GM12878 (cell line): ENCODE results near the gene ANO2. TPM values are rescaled to one million over a fixed set of nuclear protein-coding genes. Genes with fewer than 3 reads are reported as not detected.

ENCODE experiments used
- ATAC-seq: fragments of 200-7000 bp; cut with Tn5 transposase; 3 replicates; pipeline ENCODE4 v1.9.1; 2020; ENCODE audit warnings: mild to moderate bottlenecking, moderate library complexity
- BruUV-seq: library from RNA; stranded (reverse); fragments of 400-500 nt; replicated peaks from 2 replicates; lab custom pipeline; 2021; lab: Mats Ljungman, UMichigan
- CTCF ChIA-PET: fragments of 300-600 bp; sonication (Branson Sonifier 250); formaldehyde crosslinking; extraction: SDS; loops from one replicate; lab custom pipeline; 2021; ENCODE audit warnings: inconsistent platforms; lab: Yijun Ruan, JAX
- POLR2A ChIA-PET: fragments of 350-600 bp; formaldehyde crosslinking; extraction: SDS; loops from one replicate; lab custom pipeline; 2021; ENCODE audit warnings: inconsistent platforms; lab: Charles Lee
- RAD21 ChIA-PET: fragments of 300-600 bp; sonication (Branson Sonifier 250); formaldehyde crosslinking; loops from one replicate; lab custom pipeline; 2023; ENCODE audit warnings: antibody characterized with exemption; ENCODE audit not compliant: unreplicated experiment; lab: Charles Lee
- SMC1A ChIA-PET: fragments of 300-600 bp; sonication (Branson Sonifier 250); formaldehyde crosslinking; loops from one replicate; lab custom pipeline; 2023; ENCODE audit not compliant: unreplicated experiment, uncharacterized antibody; lab: Charles Lee
- DNase-seq: peaks from one replicate; pipeline ENCODE4 v3.0.0-alpha.2; 2011; ENCODE audit warnings: low read depth, low spot score
- FAIRE-seq: peaks from 3 replicates; lab custom pipeline; 2011; peaks lifted over from hg19 to GRCh38; lab: Jason Lieb, UNC
- H2AFZ ChIP-seq: 2 replicates; pipeline ENCODE4 v1.6.0; 2011; ENCODE audit warnings: low read depth, low read length, control low read depth; ENCODE audit not compliant: control insufficient read depth
- H3K27ac ChIP-seq: 2 replicates; pipeline ENCODE4 v1.5.1; 2011; ENCODE audit warnings: control low read depth; ENCODE audit not compliant: control insufficient read depth, insufficient read depth
- H3K27me3 ChIP-seq, 2 experiments: replicated peaks in 1 of 2; 2 replicates each; pipeline versions ENCODE4 v1.6.0 to v1.6.1; 2011; ENCODE audit warnings: low read length in 1 of 2; ENCODE audit not compliant: control insufficient read depth in 2 of 2, insufficient read depth in 2 of 2
- H3K36me3 ChIP-seq, 2 experiments: 2 replicates each; pipeline ENCODE4 v1.5.1; 2011; ENCODE audit warnings: low read length in 1 of 2; ENCODE audit not compliant: control insufficient read depth in 2 of 2, insufficient read depth in 2 of 2
- H3K4me1 ChIP-seq: 2 replicates; pipeline ENCODE4 v1.6.1; 2011; ENCODE audit warnings: mild to moderate bottlenecking, low read length, moderate library complexity, mixed read lengths; ENCODE audit not compliant: control insufficient read depth, insufficient read depth
- H3K4me2 ChIP-seq: 2 replicates; pipeline ENCODE4 v1.6.0; 2011; ENCODE audit warnings: control low read depth; ENCODE audit not compliant: control insufficient read depth, insufficient read depth
- H3K4me3 ChIP-seq: fragments of 200-600 bp; sonication (generic); 2 replicates; pipeline ENCODE4 v1.5.1; 2016
- H3K79me2 ChIP-seq: 2 replicates; pipeline ENCODE4 v1.6.0; 2011; ENCODE audit warnings: low read length; ENCODE audit not compliant: control insufficient read depth, insufficient read depth
- H3K9ac ChIP-seq: 2 replicates; pipeline ENCODE4 v1.8.0; 2011; ENCODE audit warnings: low read length, control low read depth, mixed read lengths; ENCODE audit not compliant: control insufficient read depth, insufficient read depth
- H3K9me3 ChIP-seq: replicated peaks from 3 replicates; pipeline ENCODE4 v1.5.1; 2011; ENCODE audit warnings: mild to moderate bottlenecking, low read length; ENCODE audit not compliant: control insufficient read depth, insufficient read depth
- H4K20me1 ChIP-seq: 2 replicates; pipeline ENCODE4 v1.6.0; 2011; ENCODE audit not compliant: control insufficient read depth, insufficient read depth
- BCLAF1 ChIP-seq: fragments of 450-650 bp; IDR thresholded peaks from 2 replicates; pipeline ENCODE4 v1.6.1; 2017; ENCODE audit warnings: antibody characterized with exemption, mild to moderate bottlenecking, moderate library complexity
- ESRRA ChIP-seq: IDR thresholded peaks from 2 replicates; pipeline ENCODE4 v1.6.1; 2012; ENCODE audit warnings: mild to moderate bottlenecking, low read length, improper control_type of control experiment
- GABPA ChIP-seq: IDR thresholded peaks from 2 replicates; pipeline ENCODE4 v1.6.1; 2014; ENCODE audit warnings: antibody characterized with exemption, low read depth, mild to moderate bottlenecking, inconsistent platforms
- MEF2B ChIP-seq: fragments of 450-650 bp; IDR thresholded peaks from 2 replicates; pipeline ENCODE4 v1.6.1; 2018; ENCODE audit warnings: mild to moderate bottlenecking, moderate library complexity; ENCODE audit not compliant: partially characterized antibody, poor library complexity, severe bottlenecking
- NFYA ChIP-seq: IDR thresholded peaks from 2 replicates; pipeline ENCODE4 v1.6.1; 2011; ENCODE audit warnings: low read depth, mild to moderate bottlenecking, low read length, improper control_type of control experiment, borderline replicate concordance
- NR2F1 ChIP-seq: fragments of 450-650 bp; conservative IDR thresholded peaks from 2 replicates; pipeline ENCODE4 v1.6.1; 2017; ENCODE audit warnings: mild to moderate bottlenecking
- PBX3 ChIP-seq: IDR thresholded peaks from 2 replicates; pipeline ENCODE4 v1.6.1; 2011; ENCODE audit warnings: mild to moderate bottlenecking, low read depth, low read length, moderate library complexity; ENCODE audit not compliant: insufficient replicate concordance
- RFX5 ChIP-seq: IDR thresholded peaks from 2 replicates; pipeline ENCODE4 v1.6.1; 2011; ENCODE audit warnings: low read depth, low read length, improper control_type of control experiment
- TCF7 ChIP-seq: IDR thresholded peaks from 2 replicates; pipeline ENCODE4 v1.6.1; 2014; ENCODE audit warnings: antibody characterized with exemption, borderline replicate concordance
- WGBS: methylation state at CpG from one replicate; pipeline ENCODE4 v1.1.6; 2016; ENCODE audit warnings: low lambda C conversion rate; ENCODE audit not compliant: insufficient replicate concordance, insufficient coverage; ENCODE audit errors: missing lambda C conversion rate; 5-methylcytosine and 5-hydroxymethylcytosine counted together
- in situ Hi-C: fragments of 300-500 bp; cut with MboI; formaldehyde crosslinking; loops from 9 replicates; pipeline ENCODE4 v1.14.3; 2018; ENCODE audit warnings: mixed read lengths
- intact Hi-C: fragments of 100-400 bp; cut with micrococcal nuclease; formaldehyde crosslinking; loops from one replicate; pipeline ENCODE4 v1.14.2; 2022; ENCODE audit not compliant: unreplicated experiment
- polyA plus RNA-seq, 11 experiments: library from polyadenylated mRNA; depleted of rRNA in 4 of 11; unstranded in 6 of 11; stranded (reverse) in 5 of 11; fragments of >200 nt; fragmentation: Nextera tagmentation in 4 of 11; fragmentation: Illumina TruSeq in 1 of 11; extraction: Ambion mirVana in 4 of 11; extraction: Trizol in 1 of 11; gene quantifications; 1 replicate in 1 of 11; 2 replicates in 10 of 11; pipeline versions ENCODE4 v1.2.1 to v1.2.3, GENCODE V29; 2011 to 2016; ENCODE audit warnings: inconsistent platforms in 2 of 11, missing spikeins in 2 of 11, low read depth in 1 of 11
- total RNA-seq, 4 experiments: library from RNA; depleted of rRNA in 3 of 4; stranded (reverse); fragments of >200 nt in 3 of 4; fragmentation: Illumina TruSeq in 1 of 4; extraction: Trizol in 1 of 4; gene quantifications; 2 replicates each; pipeline versions ENCODE4 v1.2.1 to v1.2.3, GENCODE V29; 2013 to 2021
- TF ChIP-seq, protein P1 (sequence below): fragments of 450-650 bp; IDR thresholded peaks from 2 replicates; pipeline ENCODE4 v1.6.1; 2017; ENCODE audit warnings: mild to moderate bottlenecking, moderate library complexity

The ANO2 gene
- total and polyA plus RNA-seq, 10 of the 15 experiments (the other 5 are each of a cell fraction or from before 2014, with no cell fraction given): not detected

DNA sequence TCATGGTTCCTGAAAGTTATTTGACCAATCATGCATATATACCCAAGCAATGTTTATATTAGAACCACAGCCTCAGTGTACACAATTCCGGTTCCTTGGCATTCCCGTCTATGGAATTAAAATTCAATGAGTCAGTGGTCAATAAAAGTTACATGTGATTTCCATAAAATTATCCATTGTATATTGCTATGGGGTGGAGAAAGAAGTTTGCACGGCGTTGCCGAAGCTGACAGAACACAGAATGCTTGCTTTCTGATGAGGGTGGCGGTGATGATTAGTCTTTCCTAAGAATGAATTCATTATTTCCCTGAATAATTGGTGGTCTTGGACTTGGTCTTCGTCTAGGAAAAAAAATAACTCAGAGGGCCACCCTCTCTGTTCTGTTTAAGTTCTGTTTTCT, 214.1 kb downstream of the ANO2 start:
- Histone ChIP-seq H3K36me3 (no peaks in the 10 kb centered on the region), H3K27ac (no peak overlapping the region), H3K79me2 (no peaks in the 10 kb centered on the region), H3K9me3 (no peaks in the 10 kb centered on the region), H4K20me1 (no peaks in the 10 kb centered on the region), H3K4me2 (no peak overlapping the region), H2AFZ (no peak overlapping the region), H3K4me1 (no peaks in the 10 kb centered on the region), H3K4me3 (no peak overlapping the region), H3K27me3 (no peaks in the 10 kb centered on the region), H3K9ac (no peak overlapping the region)
- ATAC-seq (no peak), DNase-seq (no peak), FAIRE-seq (no peak)
- in situ Hi-C loops: no loop called here
- POLR2A ChIA-PET: no interaction called here
- SMC1A ChIA-PET: no interaction called here
- intact Hi-C loops: no loop called here
- TF ChIP-seq NR2F1 (no peak), TCF7 (no peak), PBX3 (no peak), ESRRA (no peak), NFYA (no peak), MEF2B (no peak), GABPA (no peak), BCLAF1 (no peak), RFX5 (no peak)
- TF ChIP-seq, protein P1, sequence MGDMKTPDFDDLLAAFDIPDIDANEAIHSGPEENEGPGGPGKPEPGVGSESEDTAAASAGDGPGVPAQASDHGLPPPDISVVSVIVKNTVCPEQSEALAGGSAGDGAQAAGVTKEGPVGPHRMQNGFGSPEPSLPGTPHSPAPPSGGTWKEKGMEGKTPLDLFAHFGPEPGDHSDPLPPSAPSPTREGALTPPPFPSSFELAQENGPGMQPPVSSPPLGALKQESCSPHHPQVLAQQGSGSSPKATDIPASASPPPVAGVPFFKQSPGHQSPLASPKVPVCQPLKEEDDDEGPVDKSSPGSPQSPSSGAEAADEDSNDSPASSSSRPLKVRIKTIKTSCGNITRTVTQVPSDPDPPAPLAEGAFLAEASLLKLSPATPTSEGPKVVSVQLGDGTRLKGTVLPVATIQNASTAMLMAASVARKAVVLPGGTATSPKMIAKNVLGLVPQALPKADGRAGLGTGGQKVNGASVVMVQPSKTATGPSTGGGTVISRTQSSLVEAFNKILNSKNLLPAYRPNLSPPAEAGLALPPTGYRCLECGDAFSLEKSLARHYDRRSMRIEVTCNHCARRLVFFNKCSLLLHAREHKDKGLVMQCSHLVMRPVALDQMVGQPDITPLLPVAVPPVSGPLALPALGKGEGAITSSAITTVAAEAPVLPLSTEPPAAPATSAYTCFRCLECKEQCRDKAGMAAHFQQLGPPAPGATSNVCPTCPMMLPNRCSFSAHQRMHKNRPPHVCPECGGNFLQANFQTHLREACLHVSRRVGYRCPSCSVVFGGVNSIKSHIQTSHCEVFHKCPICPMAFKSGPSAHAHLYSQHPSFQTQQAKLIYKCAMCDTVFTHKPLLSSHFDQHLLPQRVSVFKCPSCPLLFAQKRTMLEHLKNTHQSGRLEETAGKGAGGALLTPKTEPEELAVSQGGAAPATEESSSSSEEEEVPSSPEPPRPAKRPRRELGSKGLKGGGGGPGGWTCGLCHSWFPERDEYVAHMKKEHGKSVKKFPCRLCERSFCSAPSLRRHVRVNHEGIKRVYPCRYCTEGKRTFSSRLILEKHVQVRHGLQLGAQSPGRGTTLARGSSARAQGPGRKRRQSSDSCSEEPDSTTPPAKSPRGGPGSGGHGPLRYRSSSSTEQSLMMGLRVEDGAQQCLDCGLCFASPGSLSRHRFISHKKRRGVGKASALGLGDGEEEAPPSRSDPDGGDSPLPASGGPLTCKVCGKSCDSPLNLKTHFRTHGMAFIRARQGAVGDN: no peak
- 50% methylated on average over 7 of the region's 7 CpGs for WGBS
- RAD21 ChIA-PET: no interaction called here
- no TSS peak for BruUV-seq
- CTCF ChIA-PET: no interaction called here
